Measurements from ENCODE around the gene KCNG2. TPM values are rescaled to one million over a fixed set of nuclear protein-coding genes. Genes with fewer than 3 reads are reported as not detected.
"Not testable (repeated sequence)": the region's sequence is repeated elsewhere in the genome, so short reads cannot be mapped to it uniquely, and the experiment has no call there.

KCNG2 gene
- total RNA-seq, 1 donor from 2014 or later, result 0.46 TPM

DNA sequence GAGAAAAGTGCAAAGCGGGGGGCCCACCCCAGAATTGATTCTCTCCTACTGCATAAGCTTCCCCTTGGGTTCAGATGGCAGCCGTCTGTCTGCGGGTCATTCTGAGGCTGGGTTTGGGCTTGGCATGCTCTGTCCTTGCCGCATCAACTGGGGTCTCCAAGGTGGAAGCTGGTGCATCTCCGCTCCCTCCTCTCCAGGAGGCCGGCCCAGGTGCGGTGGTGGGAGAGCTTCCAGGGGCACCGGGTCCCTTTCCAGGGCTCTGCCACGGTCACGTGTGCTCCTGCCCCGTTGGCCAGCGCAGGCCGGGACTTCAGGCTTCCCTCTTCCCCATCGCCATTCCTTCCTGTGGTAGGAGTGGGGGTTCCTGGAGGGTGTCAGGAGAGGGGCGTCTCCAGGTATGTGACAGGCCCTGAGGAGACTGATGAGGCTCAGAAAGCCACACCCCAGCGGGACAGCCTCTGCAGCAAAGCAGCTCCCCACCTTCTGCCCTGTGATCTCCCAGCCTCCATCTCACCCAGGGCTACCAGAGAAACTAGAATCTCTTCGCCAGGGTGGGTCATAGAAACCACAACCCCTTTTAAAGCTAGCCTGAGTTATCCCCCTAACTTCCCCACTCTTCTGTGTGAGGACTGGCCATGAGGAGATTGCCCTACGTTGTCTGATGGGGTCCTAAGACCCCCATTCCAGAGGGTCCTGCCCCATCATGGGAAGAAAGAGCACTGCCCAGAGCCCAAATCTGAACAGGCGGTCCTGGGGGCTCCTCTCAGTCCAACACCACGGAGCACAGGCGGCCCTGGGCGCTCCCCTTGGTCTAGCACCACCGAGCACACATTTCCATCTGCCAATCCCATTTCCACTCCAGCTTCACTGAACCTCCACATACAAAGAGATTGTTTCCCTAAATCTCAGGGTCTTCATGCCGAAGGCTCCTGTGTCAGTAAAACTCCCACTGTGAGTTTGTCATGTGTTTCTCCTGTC lies 77.1 kb downstream of the KCNG2 start:
- intact Hi-C loops (cut with DNase I), result no loop called here
- no peaks in the 10 kb centered on the region for H3K36me3 ChIP-seq
- H3K4me1 ChIP-seq, result no peaks in the 10 kb centered on the region
- TF ChIP-seq, protein P1, sequence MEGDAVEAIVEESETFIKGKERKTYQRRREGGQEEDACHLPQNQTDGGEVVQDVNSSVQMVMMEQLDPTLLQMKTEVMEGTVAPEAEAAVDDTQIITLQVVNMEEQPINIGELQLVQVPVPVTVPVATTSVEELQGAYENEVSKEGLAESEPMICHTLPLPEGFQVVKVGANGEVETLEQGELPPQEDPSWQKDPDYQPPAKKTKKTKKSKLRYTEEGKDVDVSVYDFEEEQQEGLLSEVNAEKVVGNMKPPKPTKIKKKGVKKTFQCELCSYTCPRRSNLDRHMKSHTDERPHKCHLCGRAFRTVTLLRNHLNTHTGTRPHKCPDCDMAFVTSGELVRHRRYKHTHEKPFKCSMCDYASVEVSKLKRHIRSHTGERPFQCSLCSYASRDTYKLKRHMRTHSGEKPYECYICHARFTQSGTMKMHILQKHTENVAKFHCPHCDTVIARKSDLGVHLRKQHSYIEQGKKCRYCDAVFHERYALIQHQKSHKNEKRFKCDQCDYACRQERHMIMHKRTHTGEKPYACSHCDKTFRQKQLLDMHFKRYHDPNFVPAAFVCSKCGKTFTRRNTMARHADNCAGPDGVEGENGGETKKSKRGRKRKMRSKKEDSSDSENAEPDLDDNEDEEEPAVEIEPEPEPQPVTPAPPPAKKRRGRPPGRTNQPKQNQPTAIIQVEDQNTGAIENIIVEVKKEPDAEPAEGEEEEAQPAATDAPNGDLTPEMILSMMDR (IDR thresholded peaks at IDR 0.05), result no peak
- no peak overlapping the region for H3K27ac ChIP-seq
- H3K4me3 ChIP-seq, result no peak overlapping the region
- ATAC-seq (no peak), DNase-seq (peak; percentile 51)
- H3K9me3 ChIP-seq, result no peaks in the 10 kb centered on the region
- peaks cover 13% of the 10 kb centered on the region for H3K27me3 ChIP-seq

DNA sequence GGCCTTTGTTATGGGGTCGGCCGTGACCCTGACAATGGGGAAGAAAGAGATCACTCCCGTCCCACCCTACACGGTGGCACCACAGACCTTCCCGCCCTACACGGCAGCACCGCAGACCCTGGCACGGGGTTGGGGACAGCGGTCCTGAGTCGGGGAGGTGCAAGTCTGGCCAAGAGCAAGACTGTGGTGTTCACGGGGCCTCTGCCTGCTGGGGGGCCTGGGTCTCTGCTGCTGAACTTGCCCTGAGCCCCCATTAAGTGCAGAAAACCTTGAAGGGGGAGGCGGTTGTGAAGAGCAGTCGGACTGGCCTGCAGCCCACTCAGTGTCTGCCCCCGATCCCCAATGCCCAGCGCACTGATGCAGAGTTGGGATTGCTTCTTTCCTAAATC lies 77.8 kb downstream of the KCNG2 start:
- DNase-seq (no peak), ATAC-seq (no peak)
- intact Hi-C loops (cut with DNase I), result no loop called here
- Histone ChIP-seq H3K27ac (no peak overlapping the region), H3K4me1 (no peaks in the 10 kb centered on the region), H3K36me3 (no peaks in the 10 kb centered on the region), H3K9me3 (no peaks in the 10 kb centered on the region), H3K27me3 (peaks cover 13% of the 10 kb centered on the region), H3K4me3 (no peak overlapping the region)
- TF ChIP-seq, protein P1 (IDR thresholded peaks at IDR 0.05), result no peak

DNA sequence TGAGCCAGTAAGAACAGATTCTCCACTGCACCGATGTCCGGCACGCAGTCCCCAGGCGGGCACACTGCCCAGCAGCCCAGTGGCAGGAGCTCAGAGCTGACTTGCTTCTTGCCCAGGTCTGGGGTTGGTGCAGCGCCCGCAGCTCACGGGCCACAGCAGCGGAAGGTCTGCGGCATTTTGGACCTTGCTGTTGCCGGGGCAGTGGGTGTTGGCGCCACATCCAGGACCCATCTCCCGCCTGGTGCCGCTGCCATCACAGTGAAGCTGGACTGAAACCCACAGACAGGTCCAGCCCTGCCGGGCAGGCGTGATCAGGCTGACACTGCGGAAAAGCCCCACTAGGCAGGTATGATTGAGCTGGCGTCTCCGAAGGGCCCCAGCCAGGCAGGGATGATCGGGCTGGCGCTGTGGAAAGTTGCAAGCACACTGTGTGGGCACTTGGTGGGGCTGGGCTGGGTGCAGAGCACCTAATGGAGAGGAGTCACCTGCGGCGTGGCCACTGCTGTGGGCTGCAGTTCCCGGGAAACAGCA lies 78.3 kb downstream of the KCNG2 start:
- peaks cover 11% of the 10 kb centered on the region for H3K27me3 ChIP-seq
- no peaks in the 10 kb centered on the region for H3K4me1 ChIP-seq
- intact Hi-C loops (cut with DNase I), result no loop called here
- DNase-seq (peak; percentile 54), ATAC-seq (no peak)
- no peaks in the 10 kb centered on the region for H3K9me3 ChIP-seq
- no peaks in the 10 kb centered on the region for H3K36me3 ChIP-seq
- H3K4me3 ChIP-seq, result no peak overlapping the region
- no peak overlapping the region for H3K27ac ChIP-seq
- TF ChIP-seq, protein P1 (IDR thresholded peaks at IDR 0.05), result no peak

DNA sequence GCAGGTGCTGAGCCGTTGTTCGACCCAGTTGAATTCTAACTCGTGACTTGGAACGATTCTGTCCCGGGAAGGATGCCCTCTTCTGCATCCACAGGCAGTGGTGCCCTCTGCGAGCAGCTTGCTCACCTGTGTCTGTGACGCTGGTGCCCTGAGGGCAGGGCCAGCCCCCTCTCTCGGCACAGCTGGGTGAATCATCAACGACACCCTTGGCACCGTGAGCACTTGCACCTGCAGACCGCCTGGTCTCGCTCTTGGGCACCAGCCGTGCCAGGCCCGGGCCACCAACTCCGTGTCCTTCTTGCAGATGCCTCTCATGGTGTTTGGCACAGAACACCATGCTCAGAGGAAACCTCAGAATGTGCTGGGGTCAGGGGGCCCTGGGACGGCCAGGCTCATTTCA lies 78.8 kb downstream of the KCNG2 start:
- no peak overlapping the region for H3K27ac ChIP-seq
- no peaks in the 10 kb centered on the region for H3K9me3 ChIP-seq
- intact Hi-C loops (cut with DNase I), result no loop called here
- H3K36me3 ChIP-seq, result no peaks in the 10 kb centered on the region
- ATAC-seq (no peak), DNase-seq (peak; percentile 48)
- H3K4me1 ChIP-seq, result no peaks in the 10 kb centered on the region
- TF ChIP-seq, protein P1 (IDR thresholded peaks at IDR 0.05), result no peak
- no peak overlapping the region for H3K4me3 ChIP-seq
- peaks cover 6% of the 10 kb centered on the region for H3K27me3 ChIP-seq

DNA sequence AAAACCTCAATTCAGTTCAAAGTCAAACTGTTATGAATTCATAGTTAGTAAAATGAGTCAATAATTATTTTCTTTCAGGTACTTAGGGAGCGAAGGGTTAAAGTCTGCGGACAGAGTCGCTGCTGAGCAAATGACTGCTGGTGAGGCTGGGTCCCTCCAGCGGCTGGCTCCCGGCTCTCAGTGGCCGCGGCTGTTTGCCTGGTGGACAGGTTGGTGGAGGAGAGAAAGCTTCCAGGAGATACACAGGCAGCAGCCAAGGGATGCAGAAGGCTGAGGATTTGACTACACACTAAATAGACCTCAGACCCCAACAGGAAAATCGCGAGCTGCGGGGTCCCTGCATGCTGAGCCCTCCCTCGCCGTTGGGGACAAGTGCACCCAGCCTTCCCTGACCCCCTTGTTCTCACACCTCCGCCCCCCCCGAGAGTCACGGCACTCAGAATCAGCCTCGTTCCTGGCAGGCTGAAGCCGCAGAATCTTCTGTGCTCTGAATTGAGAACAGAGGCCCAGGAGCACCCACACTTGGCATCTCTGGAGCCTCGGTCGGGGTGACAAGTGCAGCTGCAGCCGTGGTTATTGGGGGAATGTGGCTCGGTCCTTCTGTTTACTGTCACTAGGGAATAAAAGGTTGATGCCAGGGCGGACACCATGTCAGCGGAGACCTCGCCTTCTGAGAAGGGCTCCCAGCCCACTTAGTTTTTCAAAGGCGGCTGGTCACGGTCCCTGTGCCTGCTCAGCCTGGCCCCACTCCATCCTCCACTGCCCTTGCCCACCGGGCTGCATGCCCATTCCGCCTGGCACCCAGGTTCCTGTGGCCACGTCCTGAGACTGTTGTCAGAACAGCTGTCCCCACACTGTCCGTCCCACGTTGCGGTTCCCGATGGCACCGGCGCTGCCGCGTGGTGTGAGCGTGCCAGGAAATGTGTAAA lies 79.7 kb downstream of the KCNG2 start:
- intact Hi-C loops (cut with DNase I), result no loop called here
- no peak overlapping the region for H3K27ac ChIP-seq

DNA sequence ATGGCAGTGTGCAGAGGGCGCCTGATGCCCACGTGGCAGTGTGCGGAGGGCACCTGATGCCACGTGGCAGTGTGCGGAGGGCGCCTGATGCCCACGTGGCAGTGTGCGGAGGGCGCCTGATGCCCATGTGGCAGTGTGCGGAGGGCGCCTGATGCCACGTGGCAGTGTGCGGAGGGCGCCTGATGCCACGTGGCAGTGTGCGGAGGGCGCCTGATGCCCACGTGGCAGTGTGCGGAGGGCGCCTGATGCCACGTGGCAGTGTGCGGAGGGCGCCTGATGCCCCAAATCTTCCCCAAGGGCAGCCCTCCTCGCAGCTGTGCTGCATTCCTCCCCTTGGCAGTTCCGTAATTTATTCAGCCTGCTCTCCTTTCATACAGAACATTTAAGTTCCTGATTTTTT lies 80.5 kb downstream of the KCNG2 start:
- ATAC-seq; intact Hi-C loops (cut with DNase I): not testable (repeated sequence)

More for the DNA sequence above, 79.7 kb downstream of the KCNG2 start:
- H3K27me3 ChIP-seq, result peaks cover 6% of the 10 kb centered on the region
- H3K9me3 ChIP-seq, result no peaks in the 10 kb centered on the region
- no peaks in the 10 kb centered on the region for H3K36me3 ChIP-seq
- DNase-seq (peak; percentile 59), ATAC-seq (no peak)
- H3K4me1 ChIP-seq, result no peaks in the 10 kb centered on the region
- TF ChIP-seq, protein P1 (IDR thresholded peaks at IDR 0.05), result no peak
- no peak overlapping the region for H3K4me3 ChIP-seq

More for the DNA sequence above, 80.5 kb downstream of the KCNG2 start:
- H3K4me3 ChIP-seq, H3K27me3 ChIP-seq, H3K9me3 ChIP-seq, H3K36me3 ChIP-seq, H3K27ac ChIP-seq, H3K4me1 ChIP-seq, DNase-seq: not testable (repeated sequence)
